Suprapubic skin (tissue), 4 donors: Measurements from ENCODE around the gene RYR1. TPM values are rescaled to one million over a fixed set of nuclear protein-coding genes. Genes with fewer than 3 reads are reported as not detected.
"Not testable (repeated sequence)": the region's sequence is repeated elsewhere in the genome, so short reads cannot be mapped to it uniquely, and the experiment has no call there.

Source experiments
- DNase-seq, 2 donors: peaks; one replicate each; pipeline ENCODE4 v3.0.0-alpha.2; 2019; ENCODE audit warnings: low spot score in 2 of 2
- H3K27ac ChIP-seq: fragments of 200-600 bp; sonication (generic); one replicate; pipeline ENCODE4 v1.5.1; 2019
- H3K27me3 ChIP-seq: fragments of 200-600 bp; sonication (generic); one replicate; pipeline ENCODE4 v1.5.1; 2019
- H3K36me3 ChIP-seq: fragments of 200-600 bp; sonication (generic); one replicate; pipeline ENCODE4 v1.5.1; 2019
- H3K4me1 ChIP-seq: fragments of 200-600 bp; sonication (generic); one replicate; pipeline ENCODE4 v1.5.1; 2019
- H3K4me3 ChIP-seq: fragments of 200-600 bp; sonication (generic); one replicate; pipeline ENCODE4 v1.5.1; 2019; ENCODE audit warnings: mild to moderate bottlenecking
- H3K9me3 ChIP-seq: fragments of 200-600 bp; sonication (generic); one replicate; pipeline ENCODE4 v1.5.1; 2019
- CTCF ChIP-seq, 2 donors: fragments of 200-600 bp in 1 of 2; fragments of 450-650 bp in 1 of 2; sonication (generic) in 1 of 2; IDR thresholded peaks; one replicate each; pipeline ENCODE4 v1.5.1; 2016 to 2019; ENCODE audit warnings: antibody characterized with exemption in 2 of 2, mild to moderate bottlenecking in 1 of 2, moderate library complexity in 1 of 2
- EP300 ChIP-seq: sonication (generic); formaldehyde crosslinking; IDR thresholded peaks from one replicate; pipeline ENCODE4 v1.6.1; 2017; ENCODE audit warnings: antibody characterized with exemption
- POLR2A ChIP-seq, 2 donors: fragments of 450-650 bp; IDR thresholded peaks; one replicate each; pipeline ENCODE4 v1.6.1; 2017; ENCODE audit warnings: antibody characterized with exemption in 2 of 2, mild to moderate bottlenecking in 2 of 2, moderate library complexity in 2 of 2
- POLR2AphosphoS5 ChIP-seq, 3 donors: sonication (generic); formaldehyde crosslinking; IDR thresholded peaks; one replicate each; pipeline ENCODE4 v1.6.1; 2017; ENCODE audit warnings: antibody characterized with exemption in 3 of 3
- WGBS: methylation state at CpG from one replicate; pipeline ENCODE4 v1.1.5; 2018; 5-methylcytosine and 5-hydroxymethylcytosine counted together
- total RNA-seq, 4 donors: library from RNA; depleted of rRNA; stranded (reverse); fragments of >200 nt; gene quantifications; one replicate each; pipeline ENCODE4 v1.1.0, GENCODE V29; 2016

RYR1 gene
- total RNA-seq, 4 donors from 2014 or later: 8.4 to 26.1 (median 13.1) TPM

- H3K4me3 ChIP-seq: peak overlapping the region; percentile 12
- no peaks in the 10 kb centered on the region for H3K9me3 ChIP-seq
- WGBS: 19% methylated on average over 38 of the region's 55 CpGs
- peaks cover 8% of the 10 kb centered on the region for H3K4me1 ChIP-seq
- no peak overlapping the region for H3K27ac ChIP-seq
- H3K27me3 ChIP-seq: no peaks in the 10 kb centered on the region
- no peak for TF ChIP-seq EP300
- TF ChIP-seq POLR2AphosphoS5 (IDR thresholded peaks at IDR 0.05): no peak
- no peak for TF ChIP-seq POLR2A (IDR thresholded peaks at IDR 0.05)
- TF ChIP-seq CTCF (IDR thresholded peaks at IDR 0.05): no peak
- no peaks in the 10 kb centered on the region for H3K36me3 ChIP-seq
- no peak for DNase-seq
Observed at GRCh38 chr19:38596057-38596981, 162.8 kb downstream of the RYR1 start.

GRCh38 chr19:38597075-38597474 is 163.6 kb downstream of the RYR1 start:
- 74% methylated on average over 11 of the region's 11 CpGs for WGBS
- Histone ChIP-seq H3K4me3 (no peak overlapping the region), H3K36me3 (no peaks in the 10 kb centered on the region), H3K9me3 (no peaks in the 10 kb centered on the region), H3K27ac (no peak overlapping the region), H3K4me1 (peaks cover 8% of the 10 kb centered on the region), H3K27me3 (no peaks in the 10 kb centered on the region)
- TF ChIP-seq EP300 (no peak), POLR2A (IDR thresholded peaks at IDR 0.05) (no peak), POLR2AphosphoS5 (IDR thresholded peaks at IDR 0.05) (no peak), CTCF (IDR thresholded peaks at IDR 0.05) (no peak)
- no peak for DNase-seq

- 91% methylated on average over 11 of the region's 11 CpGs for WGBS
- Histone ChIP-seq H3K36me3 (no peaks in the 10 kb centered on the region), H3K4me3 (no peak overlapping the region), H3K4me1 (peaks cover 8% of the 10 kb centered on the region), H3K27ac (no peak overlapping the region), H3K9me3 (no peaks in the 10 kb centered on the region), H3K27me3 (no peaks in the 10 kb centered on the region)
- DNase-seq: no peak
- TF ChIP-seq CTCF (IDR thresholded peaks at IDR 0.05): no peak
- no peak for TF ChIP-seq EP300
- TF ChIP-seq POLR2A (IDR thresholded peaks at IDR 0.05): no peak
- no peak for TF ChIP-seq POLR2AphosphoS5 (IDR thresholded peaks at IDR 0.05)
Observed at GRCh38 chr19:38599722-38600121, 166.2 kb downstream of the RYR1 start.

- 93% methylated on average over 5 of the region's 5 CpGs for WGBS
- not testable (repeated sequence) for H3K27me3 ChIP-seq, H3K36me3 ChIP-seq, H3K9me3 ChIP-seq, H3K4me3 ChIP-seq, H3K27ac ChIP-seq, DNase-seq, H3K4me1 ChIP-seq
Observed at GRCh38 chr19:38602856-38603255, 169.4 kb downstream of the RYR1 start.

GRCh38 chr19:38606131-38606530 is 172.6 kb downstream of the RYR1 start:
- H3K27me3 ChIP-seq: no peaks in the 10 kb centered on the region
- H3K9me3 ChIP-seq: no peaks in the 10 kb centered on the region
- H3K27ac ChIP-seq: no peak overlapping the region
- H3K36me3 ChIP-seq: no peaks in the 10 kb centered on the region
- WGBS: 78% methylated on average over 6 of the region's 6 CpGs
- H3K4me3 ChIP-seq: no peak overlapping the region
- TF ChIP-seq CTCF (IDR thresholded peaks at IDR 0.05): no peak
- no peaks in the 10 kb centered on the region for H3K4me1 ChIP-seq
- no peak for DNase-seq
